HCT116 (cell line): ENCODE data around the gene AP4S1. TPM values are rescaled to one million over a fixed set of nuclear protein-coding genes. Genes with fewer than 3 reads are reported as not detected.

Experiments used
- ATAC-seq: fragments of 200-7000 bp; cut with Tn5 transposase; 2 replicates; pipeline ENCODE4 v1.9.1; 2020; ENCODE audit warnings: mild to moderate bottlenecking, moderate library complexity
- BruUV-seq: library from RNA; stranded (reverse); fragments of 400-500 nt; replicated peaks from 2 replicates; lab custom pipeline; 2021; lab: Mats Ljungman, UMichigan
- CTCF ChIA-PET: fragments of 300-600 bp; sonication (Branson Sonifier 250); formaldehyde crosslinking; loops from one replicate; lab custom pipeline; 2021; ENCODE audit warnings: antibody characterized with exemption; lab: Charles Lee
- POLR2A ChIA-PET: fragments of 300-600, 350-600 bp; sonication (Branson Sonifier 250); formaldehyde crosslinking; loops from one replicate; lab custom pipeline; 2021; ENCODE audit warnings: antibody characterized with exemption; lab: Charles Lee
- RAD21 ChIA-PET, 2 experiments: fragments of 300-600 bp; sonication (Branson Sonifier 250); formaldehyde crosslinking; loops; one replicate each; lab custom pipeline; 2023; ENCODE audit warnings: low total read pairs in 2 of 2; ENCODE audit not compliant: uncharacterized antibody in 2 of 2, unreplicated experiment in 2 of 2, low non-redundant PET in 1 of 2; lab: Charles Lee
- DNase-seq: peaks from one replicate; pipeline ENCODE4 v3.0.0-alpha.2; 2010; ENCODE audit warnings: low read depth, low spot score
- H2AFZ ChIP-seq: fragments of 200-600 bp; shearing (Covaris generic), sonication (generic); 2 replicates; pipeline ENCODE4 v1.6.1; 2017; ENCODE audit warnings: low read depth, mixed run types, mixed read lengths, antibody characterized with exemption, low read length; ENCODE audit not compliant: poor library complexity, severe bottlenecking
- H3K27ac ChIP-seq: 2 replicates; pipeline ENCODE4 v1.5.1; 2012; ENCODE audit warnings: low read depth, low read length
- H3K27me3 ChIP-seq: fragments of 200-600 bp; sonication (generic); 2 replicates; pipeline ENCODE4 v1.6.1; 2016; ENCODE audit warnings: mixed run types, low read length, mixed read lengths; ENCODE audit not compliant: insufficient read depth
- H3K36me3 ChIP-seq, 2 experiments: fragments of 200-500 bp in 1 of 2; fragments of 200-600 bp in 1 of 2; sonication (Bioruptor generic) in 1 of 2; sonication (generic) in 1 of 2; 2 replicates each; pipeline versions ENCODE4 v1.5.1 to v1.6.1; 2014 to 2016; ENCODE audit warnings: low read length in 2 of 2, inconsistent platforms in 1 of 2, mixed read lengths in 1 of 2, mixed run types in 1 of 2; ENCODE audit not compliant: insufficient read depth in 2 of 2, control insufficient read depth in 1 of 2
- H3K4me1 ChIP-seq, 2 experiments: fragments of 200-600 bp in 1 of 2; sonication (generic) in 1 of 2; 2 replicates each; pipeline versions ENCODE4 v1.5.1 to v1.6.1; 2012 to 2017; ENCODE audit warnings: low read length in 2 of 2, inconsistent platforms in 1 of 2, mild to moderate bottlenecking in 1 of 2, mixed read lengths in 1 of 2, mixed run types in 1 of 2, moderate library complexity in 1 of 2; ENCODE audit not compliant: insufficient read depth in 2 of 2, control insufficient read depth in 1 of 2
- H3K4me2 ChIP-seq: fragments of 200-600 bp; sonication (generic); 2 replicates; pipeline ENCODE4 v1.6.1; 2017; ENCODE audit warnings: mixed run types, low read length, mixed read lengths
- H3K4me3 ChIP-seq, 2 experiments: fragments of 200-600 bp in 1 of 2; sonication (generic) in 1 of 2; replicated peaks in 1 of 2; 2 replicates each; pipeline ENCODE4 v1.5.1; 2011 to 2016; ENCODE audit warnings: low read length in 2 of 2, control low read depth in 1 of 2, low read depth in 1 of 2, mild to moderate bottlenecking in 1 of 2, mixed read lengths in 1 of 2, mixed run types in 1 of 2
- H3K79me2 ChIP-seq: fragments of 200-600 bp; sonication (generic); 2 replicates; pipeline ENCODE4 v1.6.1; 2017; ENCODE audit warnings: mild to moderate bottlenecking, mixed run types, low read length, moderate library complexity, mixed read lengths; ENCODE audit not compliant: insufficient read depth
- H3K9ac ChIP-seq: fragments of 200-600 bp; sonication (generic); 2 replicates; pipeline ENCODE4 v1.6.1; 2016; ENCODE audit warnings: low read length, mixed read lengths
- H3K9me2 ChIP-seq: fragments of 200-600 bp; sonication (generic), shearing (Covaris generic); 2 replicates; pipeline ENCODE4 v1.6.1; 2017; ENCODE audit warnings: mixed run types, mild to moderate bottlenecking, moderate library complexity; ENCODE audit not compliant: insufficient read depth
- H3K9me3 ChIP-seq, 2 experiments: fragments of 200-500 bp in 1 of 2; fragments of 200-600 bp in 1 of 2; sonication (Bioruptor generic) in 1 of 2; sonication (generic) in 1 of 2; 2 replicates each; pipeline ENCODE4 v1.6.1; 2014 to 2017; ENCODE audit warnings: low read length in 2 of 2, mixed read lengths in 2 of 2, inconsistent platforms in 1 of 2, low read depth in 1 of 2, mild to moderate bottlenecking in 1 of 2, mixed run types in 1 of 2, moderate library complexity in 1 of 2; ENCODE audit not compliant: control insufficient read depth in 1 of 2, insufficient read depth in 1 of 2
- H4K20me1 ChIP-seq: fragments of 200-600 bp; sonication (generic), shearing (Covaris generic); 2 replicates; pipeline ENCODE4 v1.6.1; 2017; ENCODE audit warnings: mixed run types, mild to moderate bottlenecking, moderate library complexity; ENCODE audit not compliant: insufficient read depth
- ATF3 ChIP-seq: IDR thresholded peaks from 2 replicates; pipeline ENCODE4 v1.6.1; 2012
- CBX3 ChIP-seq: IDR thresholded peaks from 2 replicates; pipeline ENCODE4 v1.6.1; 2012; ENCODE audit warnings: low read depth
- CTCF ChIP-seq, 3 experiments: fragments of 200-600 bp in 1 of 3; sonication (generic) in 1 of 3; IDR thresholded peaks in 2 of 3; conservative IDR thresholded peaks in 1 of 3; 2 replicates each; pipeline ENCODE4 v1.5.1; 2012 to 2017; ENCODE audit warnings: low read depth in 2 of 3, low read length in 2 of 3, antibody characterized with exemption in 1 of 3, borderline replicate concordance in 1 of 3, control low read depth in 1 of 3, mild to moderate bottlenecking in 1 of 3, mixed read lengths in 1 of 3, mixed run types in 1 of 3, moderate library complexity in 1 of 3; ENCODE audit not compliant: insufficient read depth in 1 of 3
- EGR1 ChIP-seq: IDR thresholded peaks from 2 replicates; pipeline ENCODE4 v1.6.1; 2012; ENCODE audit warnings: low read depth
- ELF1 ChIP-seq: IDR thresholded peaks from 2 replicates; pipeline ENCODE4 v1.6.1; 2012; ENCODE audit warnings: low read depth, borderline replicate concordance
- EZH2phosphoT487 ChIP-seq: fragments of 200-600 bp; IDR thresholded peaks from 2 replicates; pipeline ENCODE4 v1.6.1; 2018; ENCODE audit warnings: antibody characterized with exemption, borderline replicate concordance
- FOSL1 ChIP-seq: IDR thresholded peaks from 2 replicates; pipeline ENCODE4 v1.6.1; 2012; ENCODE audit warnings: low read depth
- JUND ChIP-seq: IDR thresholded peaks from 2 replicates; pipeline ENCODE4 v1.6.1; 2012
- MAX ChIP-seq: IDR thresholded peaks from 2 replicates; pipeline ENCODE4 v1.6.1; 2012
- POLR2A ChIP-seq: IDR thresholded peaks from 2 replicates; pipeline ENCODE4 v1.7.0; 2011; ENCODE audit warnings: borderline replicate concordance; ENCODE audit not compliant: insufficient read depth, insufficient read length; ENCODE audit errors: extremely low read depth
- RAD21 ChIP-seq: IDR thresholded peaks from 2 replicates; pipeline ENCODE4 v1.6.1; 2012; ENCODE audit warnings: low read depth, mild to moderate bottlenecking
- REST ChIP-seq: IDR thresholded peaks from 2 replicates; pipeline ENCODE4 v1.6.1; 2012; ENCODE audit warnings: low read depth
- SIN3A ChIP-seq: IDR thresholded peaks from 2 replicates; pipeline ENCODE4 v1.6.1; 2012; ENCODE audit warnings: low read depth
- SP1 ChIP-seq: IDR thresholded peaks from 2 replicates; pipeline ENCODE4 v1.6.1; 2012; ENCODE audit warnings: low read depth
- SRF ChIP-seq: IDR thresholded peaks from 2 replicates; pipeline ENCODE4 v1.6.1; 2012; ENCODE audit warnings: low read depth
- TCF7L2 ChIP-seq: IDR thresholded peaks from 2 replicates; pipeline ENCODE4 v1.7.0; 2011; ENCODE audit warnings: borderline replicate concordance, inconsistent platforms; ENCODE audit not compliant: insufficient read depth, insufficient read length; ENCODE audit errors: extremely low read depth
- YY1 ChIP-seq: IDR thresholded peaks from 2 replicates; pipeline ENCODE4 v1.6.1; 2011; ENCODE audit warnings: low read length, low read depth, moderate library complexity, mild to moderate bottlenecking; ENCODE audit not compliant: insufficient replicate concordance; ENCODE audit errors: extremely low read depth
- ZFX ChIP-seq: fragments of 450-650 bp; IDR thresholded peaks from 2 replicates; pipeline ENCODE4 v1.6.1; 2017
- intact Hi-C: fragments of 100-400 bp; cut with micrococcal nuclease; formaldehyde crosslinking; loops from 2 replicates; pipeline ENCODE4 v1.10.0; 2022
- total RNA-seq: library from RNA; stranded (reverse); gene quantifications from one replicate; pipeline ENCODE4 v1.2.1, GENCODE V29; 2021; ENCODE audit not compliant: unreplicated experiment

AP4S1 gene
- total RNA-seq, 1 experiment from 2014 or later, result 5.0 TPM

GRCh38 chr14:31075144-31075543 is 49.7 kb downstream of the AP4S1 start:
- no peaks in the 10 kb centered on the region for H4K20me1 ChIP-seq
- H3K4me2 ChIP-seq, result no peak overlapping the region
- no peaks in the 10 kb centered on the region for H3K79me2 ChIP-seq
- no peak for ATAC-seq
- no peak for TF ChIP-seq ELF1
- TF ChIP-seq SRF, result no peak
- no peak for TF ChIP-seq TCF7L2
- TF ChIP-seq EZH2phosphoT487, result no peak
- no peak for TF ChIP-seq SP1
- no peak for TF ChIP-seq YY1
- no peaks in the 10 kb centered on the region for H3K27me3 ChIP-seq
- no peak for DNase-seq
- H3K9me3 ChIP-seq, result no peaks in the 10 kb centered on the region
- no peaks in the 10 kb centered on the region for H3K36me3 ChIP-seq
- H3K27ac ChIP-seq, result no peak overlapping the region
- CTCF ChIA-PET, result no interaction called here
- POLR2A ChIA-PET, result no interaction called here
- BruUV-seq, result no TSS peak
- intact Hi-C loops, result no loop called here
- RAD21 ChIA-PET, result no interaction called here
- H3K4me3 ChIP-seq, result no peak overlapping the region
- no peak overlapping the region for H2AFZ ChIP-seq
- H3K4me1 ChIP-seq, result peaks cover 12 to 15% of the 10 kb centered on the region in 2 experiments
- no peaks in the 10 kb centered on the region for H3K9me2 ChIP-seq
- H3K9ac ChIP-seq, result no peak overlapping the region

GRCh38 chr14:31078766-31079165 is 53.3 kb downstream of the AP4S1 start:
- Histone ChIP-seq H3K36me3 (no peaks in the 10 kb centered on the region), H3K79me2 (no peaks in the 10 kb centered on the region), H3K9ac (no peak overlapping the region), H3K4me1 (peaks cover 13 to 21% of the 10 kb centered on the region in 2 experiments), H2AFZ (no peak overlapping the region), H3K4me2 (no peak overlapping the region), H3K27me3 (no peaks in the 10 kb centered on the region), H3K9me3 (no peaks in the 10 kb centered on the region), H3K4me3 (no peak overlapping the region), H3K9me2 (no peaks in the 10 kb centered on the region), H4K20me1 (no peaks in the 10 kb centered on the region), H3K27ac (no peak overlapping the region)
- intact Hi-C loops, result no loop called here
- DNase-seq (no peak), ATAC-seq (no peak)
- CTCF ChIA-PET, result no interaction called here
- POLR2A ChIA-PET, result no interaction called here
- RAD21 ChIA-PET, result no interaction called here
- BruUV-seq, result no TSS peak
- TF ChIP-seq SIN3A (no peak), MAX (no peak), POLR2A (no peak), CTCF (IDR thresholded peaks at IDR 0.05 in 2 of 3, conservative IDR thresholded peaks at IDR 0.05 in 1 of 3; ENCODE audit: borderline replicate concordance in 1 of 3, insufficient read depth in 1 of 3, low read depth in 2 of 3, low read length in 2 of 3) (no peak), EGR1 (no peak), SP1 (no peak), ELF1 (no peak), REST (no peak), EZH2phosphoT487 (no peak), CBX3 (no peak), ZFX (no peak), JUND (no peak), RAD21 (no peak), ATF3 (no peak), FOSL1 (no peak)
